ENCODE data around the gene SEC62. TPM values are rescaled to one million over a fixed set of nuclear protein-coding genes. Genes with fewer than 3 reads are reported as not detected.
A peak's percentile ranks its signal among the peaks of the same experiment; 100 is the strongest.

SEC62 gene
- total and polyA plus RNA-seq, 2 experiments from 2014 or later: 39.4 to 185 TPM

DNA sequence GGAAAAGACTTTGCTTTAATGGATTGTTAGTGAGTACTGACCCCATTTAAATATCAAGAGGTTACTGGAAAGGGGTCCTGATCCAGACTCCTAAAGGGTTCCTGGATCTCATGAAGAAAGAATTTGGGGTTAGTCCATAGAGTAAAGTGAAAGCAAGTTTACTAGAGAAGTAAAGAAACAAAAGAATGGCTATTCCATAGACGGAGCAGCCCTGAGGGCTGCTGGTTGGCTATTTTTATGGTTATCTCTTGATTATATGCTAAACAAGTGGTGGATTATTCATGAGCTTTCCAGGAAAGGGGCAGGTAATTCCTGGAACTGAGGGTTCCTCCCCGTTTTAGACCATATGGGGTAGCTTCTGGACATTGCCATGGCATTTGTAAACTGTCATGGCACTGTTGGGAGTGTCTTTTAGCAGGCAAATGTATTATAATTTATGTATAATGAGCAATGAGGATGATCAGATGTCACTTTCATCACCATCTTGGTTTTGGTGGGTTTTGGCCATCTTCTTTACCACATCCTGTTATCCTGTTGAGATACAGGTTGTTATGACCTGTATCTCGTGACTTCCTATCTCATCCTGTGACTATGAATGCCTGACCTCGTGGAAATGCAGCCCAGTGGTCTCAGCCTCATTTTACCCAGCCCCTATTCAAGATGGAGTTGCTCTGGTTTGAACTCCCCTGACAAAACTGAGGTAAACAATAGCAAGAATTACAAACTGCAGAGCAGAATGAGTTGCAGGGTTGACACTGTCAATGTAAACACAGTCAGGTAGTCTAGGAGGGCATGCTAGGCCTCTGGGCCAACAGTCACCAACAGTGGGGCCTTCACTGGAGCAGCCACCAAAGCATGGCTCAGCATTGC is 60.9 kb downstream of the SEC62 start:
- Histone ChIP-seq H3K79me2 (ENCODE audit: insufficient read depth) (no peaks in the 10 kb centered on the region), H3K4me1 (ENCODE audit: insufficient read depth) (no peaks in the 10 kb centered on the region), H3K9ac (no peak overlapping the region), H3K9me3 (ENCODE audit: low read depth) (no peaks in the 10 kb centered on the region), H3K4me2 (ENCODE audit: unreplicated experiment) (no peak overlapping the region), H3F3A (ENCODE audit: insufficient read depth) (no peaks in the 10 kb centered on the region), H3K27ac (no peak overlapping the region), H3K36me3 (ENCODE audit: low read depth) (no peaks in the 10 kb centered on the region), H3K4me3 (no peak overlapping the region), H3K9me2 (ENCODE audit: insufficient read depth) (no peaks in the 10 kb centered on the region), H2AFZ (no peak overlapping the region), H3K27me3 (replicated peaks; ENCODE audit: insufficient read depth) (no peaks in the 10 kb centered on the region), H4K20me1 (ENCODE audit: insufficient read depth) (no peaks in the 10 kb centered on the region)
- WGBS, 2 experiments (ENCODE audit: low coverage in 1 of 2, low lambda C conversion rate in 2 of 2, missing lambda C conversion rate in 2 of 2): 38 to 58% methylated on average over 4 of the region's 4 CpGs
- DNase-seq: no peak
- no peak for TF ChIP-seq EZH2phosphoT487 (IDR thresholded peaks at IDR 0.05; ENCODE audit: insufficient read depth, low read depth)
- no peak for TF ChIP-seq EZH2 (IDR thresholded peaks at IDR 0.05; ENCODE audit: insufficient read depth, poor library complexity, severe bottlenecking)
- in situ Hi-C loops (cut with MboI): no loop called here

DNA sequence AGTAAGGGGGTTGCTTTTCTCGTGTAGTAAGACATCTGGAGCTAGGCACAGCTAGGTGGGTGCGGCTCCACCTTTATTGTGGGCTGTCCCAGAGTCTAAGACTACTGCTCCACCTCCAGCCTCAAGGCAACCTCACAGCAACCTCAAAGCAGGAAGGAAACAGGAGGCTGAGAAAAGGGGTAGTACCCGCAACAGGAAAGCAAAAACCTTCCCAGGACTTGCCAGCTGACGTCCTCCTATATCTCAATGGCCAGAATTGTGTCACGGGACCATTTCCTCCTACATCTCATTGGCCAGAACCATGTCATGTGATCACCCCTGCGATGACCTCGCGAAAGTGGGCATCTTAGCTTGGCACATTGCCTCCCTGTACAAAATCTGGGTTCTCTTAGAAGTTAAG is 66.9 kb downstream of the SEC62 start:
- Histone ChIP-seq H3K9me2 (ENCODE audit: insufficient read depth) (no peaks in the 10 kb centered on the region), H2AFZ (no peak overlapping the region), H4K20me1 (ENCODE audit: insufficient read depth) (no peaks in the 10 kb centered on the region), H3K4me2 (ENCODE audit: unreplicated experiment) (no peak overlapping the region), H3K4me1 (ENCODE audit: insufficient read depth) (no peaks in the 10 kb centered on the region), H3F3A (ENCODE audit: insufficient read depth) (no peaks in the 10 kb centered on the region), H3K9me3 (ENCODE audit: low read depth) (no peaks in the 10 kb centered on the region), H3K9ac (no peak overlapping the region), H3K36me3 (ENCODE audit: low read depth) (no peaks in the 10 kb centered on the region), H3K79me2 (ENCODE audit: insufficient read depth) (no peaks in the 10 kb centered on the region), H3K27ac (no peak overlapping the region), H3K4me3 (no peak overlapping the region), H3K27me3 (replicated peaks; ENCODE audit: insufficient read depth) (peaks cover 11% of the 10 kb centered on the region; the same call in 1 of the 2 replicates)
- 69 to 73% methylated on average over 8 of the region's 8 CpGs for WGBS, 2 experiments (ENCODE audit: low coverage in 1 of 2, low lambda C conversion rate in 2 of 2, missing lambda C conversion rate in 2 of 2)
- TF ChIP-seq EZH2phosphoT487 (IDR thresholded peaks at IDR 0.05; ENCODE audit: insufficient read depth, low read depth) (no peak), EZH2 (IDR thresholded peaks at IDR 0.05; ENCODE audit: insufficient read depth, poor library complexity, severe bottlenecking) (no peak)
- in situ Hi-C loops (cut with MboI): no loop called here
- DNase-seq: no peak

DNA sequence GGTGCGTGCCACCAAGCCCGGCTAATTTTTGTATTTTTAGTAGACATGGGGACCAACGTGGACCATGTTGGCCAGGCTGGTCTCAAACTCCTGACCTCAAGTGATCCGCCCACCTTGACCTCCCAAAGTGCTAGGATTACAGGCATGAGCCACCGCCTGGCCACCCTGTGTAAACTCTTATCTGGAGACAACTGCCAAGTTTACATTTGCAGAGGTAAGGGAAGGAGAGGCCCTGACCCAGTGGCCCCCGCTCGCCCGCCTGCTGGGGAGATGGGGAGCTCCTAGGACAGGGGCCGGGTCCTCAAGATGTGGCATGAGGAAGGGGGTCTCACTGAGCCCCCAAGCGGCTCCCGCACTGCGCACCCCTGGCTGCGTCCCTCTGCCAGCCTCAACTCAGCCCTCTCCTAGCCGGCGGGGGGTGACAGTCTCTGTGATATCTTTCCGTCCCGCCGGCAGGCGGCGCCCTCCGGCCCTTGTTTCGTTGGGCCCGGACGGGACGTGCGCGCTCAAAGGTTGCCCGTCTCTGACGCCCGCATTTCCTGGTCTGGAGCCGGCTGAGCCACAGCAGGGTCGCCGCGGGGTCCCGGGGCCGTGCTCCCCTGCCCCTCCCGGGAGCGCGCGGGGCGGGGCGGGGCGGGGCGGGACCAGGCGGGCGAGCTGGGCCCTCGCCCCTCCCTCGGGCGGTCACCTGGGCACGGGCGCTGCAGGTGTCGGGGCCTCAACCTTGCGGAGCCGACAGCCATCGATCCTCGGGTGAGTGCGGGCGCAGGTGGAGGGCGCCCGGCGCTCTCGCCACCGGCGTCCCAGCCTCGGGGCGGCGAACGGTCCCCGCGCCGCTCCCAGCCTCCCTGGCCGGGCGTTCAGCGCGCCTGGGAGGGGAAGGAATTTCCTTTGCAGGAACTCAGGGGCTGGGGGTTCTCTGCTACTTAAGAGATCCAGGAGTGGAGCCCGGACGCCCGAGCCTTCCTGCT is 71.1 kb downstream of the SEC62 start, which contains the start of gene GPR160:
Gene GPR160 (plus strand): TSS at position 533 of the 971 bp plus-strand sequence. CDS start 45,978 bp downstream, outside the sequence.
- H3K4me1 ChIP-seq (ENCODE audit: insufficient read depth): no peaks in the 10 kb centered on the region
- no peaks in the 10 kb centered on the region for H3K79me2 ChIP-seq (ENCODE audit: insufficient read depth)
- in situ Hi-C loops (cut with MboI): no loop called here
- DNase-seq: peak; percentile 62
- peak within 1 kb of the TSS; percentile 60 for H3K4me3 ChIP-seq
- no peaks in the 10 kb centered on the region for H3F3A ChIP-seq (ENCODE audit: insufficient read depth)
- H3K9me2 ChIP-seq (ENCODE audit: insufficient read depth): no peaks in the 10 kb centered on the region
- H2AFZ ChIP-seq: peak within 1 kb of the TSS; percentile 54
- H3K9ac ChIP-seq: peak within 1 kb of the TSS; percentile 8; the same call in 1 of the 2 replicates
- peaks cover 41% of the 10 kb centered on the region for H3K27me3 ChIP-seq (replicated peaks; ENCODE audit: insufficient read depth)
- 7 to 10% methylated on average over 30 to 53 of the region's 78 CpGs for WGBS, 2 experiments (ENCODE audit: low coverage in 1 of 2, low lambda C conversion rate in 2 of 2, missing lambda C conversion rate in 2 of 2)
- H3K9me3 ChIP-seq (ENCODE audit: low read depth): no peaks in the 10 kb centered on the region
- H3K4me2 ChIP-seq (ENCODE audit: unreplicated experiment): peak within 1 kb of the TSS; percentile 50
- no peaks in the 10 kb centered on the region for H4K20me1 ChIP-seq (ENCODE audit: insufficient read depth)
- no peak within 1 kb of the TSS for H3K27ac ChIP-seq
- TF ChIP-seq EZH2 (IDR thresholded peaks at IDR 0.05; ENCODE audit: insufficient read depth, poor library complexity, severe bottlenecking): no peak
- no peak for TF ChIP-seq EZH2phosphoT487 (IDR thresholded peaks at IDR 0.05; ENCODE audit: insufficient read depth, low read depth)
- no peaks in the 10 kb centered on the region for H3K36me3 ChIP-seq (ENCODE audit: low read depth)

DNA sequence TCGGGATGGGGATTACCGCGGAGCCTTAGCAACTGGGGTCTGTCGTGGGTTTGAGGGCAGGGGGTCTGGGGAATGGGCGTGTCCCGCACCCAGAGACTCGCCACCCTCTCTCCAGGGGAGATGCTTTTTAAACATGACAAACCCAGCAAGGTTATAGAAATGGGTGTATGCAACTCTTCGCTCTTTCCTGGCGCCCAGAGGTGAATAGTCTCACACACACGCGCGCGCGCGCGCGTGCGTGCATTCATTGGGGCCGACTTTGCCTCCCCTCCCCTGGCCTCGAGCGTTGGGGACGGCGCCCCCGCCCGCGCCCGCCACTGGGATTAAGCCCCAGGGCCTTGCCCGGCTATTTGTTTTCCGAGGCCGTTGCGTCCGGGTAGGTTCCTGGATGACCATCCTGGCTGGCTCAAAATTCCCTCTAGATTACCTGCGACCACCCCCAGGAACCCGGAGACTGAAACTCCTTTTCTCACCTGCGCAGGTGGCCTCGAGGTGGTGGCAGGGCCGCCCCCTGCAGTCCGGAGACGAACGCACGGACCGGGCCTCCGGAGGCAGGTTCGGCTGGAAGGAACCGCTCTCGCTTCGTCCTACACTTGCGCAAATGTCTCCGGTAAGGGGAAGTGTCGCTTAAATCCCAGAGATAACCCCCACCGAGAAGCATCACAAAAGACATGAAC is 72.0 kb downstream of the SEC62 start:
- Histone ChIP-seq H3K79me2 (ENCODE audit: insufficient read depth) (no peaks in the 10 kb centered on the region), H3F3A (ENCODE audit: insufficient read depth) (no peaks in the 10 kb centered on the region), H3K4me1 (ENCODE audit: insufficient read depth) (no peaks in the 10 kb centered on the region), H3K9me3 (ENCODE audit: low read depth) (no peaks in the 10 kb centered on the region), H3K9me2 (ENCODE audit: insufficient read depth) (no peaks in the 10 kb centered on the region), H3K4me3 (peak overlapping the region; percentile 60), H4K20me1 (ENCODE audit: insufficient read depth) (no peaks in the 10 kb centered on the region), H3K4me2 (ENCODE audit: unreplicated experiment) (peak overlapping the region; percentile 50), H2AFZ (peak overlapping the region; percentile 54), H3K36me3 (ENCODE audit: low read depth) (no peaks in the 10 kb centered on the region), H3K9ac (no peak overlapping the region), H3K27me3 (replicated peaks; ENCODE audit: insufficient read depth) (peaks cover 41% of the 10 kb centered on the region), H3K27ac (no peak overlapping the region)
- peak; percentile 25 for DNase-seq
- in situ Hi-C loops (cut with MboI): no loop called here
- WGBS, 2 experiments (ENCODE audit: low coverage in 1 of 2, low lambda C conversion rate in 2 of 2, missing lambda C conversion rate in 2 of 2): 9 to 13% methylated on average over 51 of the region's 51 CpGs
- TF ChIP-seq EZH2 (IDR thresholded peaks at IDR 0.05; ENCODE audit: insufficient read depth, poor library complexity, severe bottlenecking) (no peak), EZH2phosphoT487 (IDR thresholded peaks at IDR 0.05; ENCODE audit: insufficient read depth, low read depth) (no peak)
